Measurements from ENCODE around the gene ZCCHC24. TPM values are rescaled to one million over a fixed set of nuclear protein-coding genes. Genes with fewer than 3 reads are reported as not detected.

Gene ZCCHC24
- total and polyA plus RNA-seq, 12 donors: 5.8 to 49.0 (median 24.8) TPM

DNA sequence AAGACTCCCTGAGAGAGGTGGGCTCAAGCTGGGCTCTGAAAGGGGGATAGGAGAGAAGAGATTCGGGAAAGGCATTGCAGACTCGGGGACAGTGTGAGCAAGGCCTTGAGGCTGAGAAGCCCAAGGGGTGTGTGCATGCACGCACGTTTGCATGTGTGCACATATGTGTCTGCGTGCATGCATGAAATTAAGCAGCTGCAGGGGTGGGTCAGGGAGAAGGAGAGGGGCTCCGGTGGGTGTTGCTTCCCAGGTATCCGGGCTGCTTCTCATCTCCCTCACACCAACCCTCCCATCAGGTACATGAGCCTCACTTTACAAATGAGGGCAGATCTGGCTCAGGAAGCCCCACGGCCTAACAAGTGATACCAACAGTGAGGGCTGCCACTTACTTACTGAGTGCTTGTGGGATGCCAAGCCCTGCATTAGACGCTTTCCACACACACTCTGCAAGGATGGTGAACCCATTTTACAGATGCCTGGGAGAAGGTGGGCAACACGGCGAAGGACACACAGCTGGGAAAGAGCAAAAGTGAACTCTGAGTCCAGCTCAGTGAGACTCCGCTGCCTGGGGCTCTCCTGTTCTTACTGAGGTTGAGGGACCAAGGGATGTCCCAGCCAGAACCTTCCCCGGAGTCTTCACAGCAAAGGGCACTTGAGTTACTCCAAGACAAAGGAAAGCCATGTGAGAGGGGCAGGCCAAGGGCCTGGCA is 26.4 kb downstream of the ZCCHC24 start:
- WGBS, 4 donors: 90 to 96% (median 90%) methylated on average over 12 to 13 of the region's 13 CpGs
- H3K27me3 ChIP-seq: no peaks in the 10 kb centered on the region
- no peak overlapping the region for H3K27ac ChIP-seq
- peak in 1 of 7 donors; percentile 1 for DNase-seq
- H3K9me3 ChIP-seq (replicated peaks in 1 of 3): no peaks in the 10 kb centered on the region
- no peak overlapping the region for H3K4me3 ChIP-seq
- intact Hi-C loops (cut with DNase I): no loop called here
- TF ChIP-seq CTCF (IDR thresholded peaks at IDR 0.05) (no peak), POLR2A (IDR thresholded peaks at IDR 0.05) (no peak)
- peaks cover 0 to 59% of the 10 kb centered on the region in 2 donors for H3K4me1 ChIP-seq (replicated peaks in 1 of 2)
- no peaks in the 10 kb centered on the region for H3K36me3 ChIP-seq (replicated peaks in 1 of 2)

DNA sequence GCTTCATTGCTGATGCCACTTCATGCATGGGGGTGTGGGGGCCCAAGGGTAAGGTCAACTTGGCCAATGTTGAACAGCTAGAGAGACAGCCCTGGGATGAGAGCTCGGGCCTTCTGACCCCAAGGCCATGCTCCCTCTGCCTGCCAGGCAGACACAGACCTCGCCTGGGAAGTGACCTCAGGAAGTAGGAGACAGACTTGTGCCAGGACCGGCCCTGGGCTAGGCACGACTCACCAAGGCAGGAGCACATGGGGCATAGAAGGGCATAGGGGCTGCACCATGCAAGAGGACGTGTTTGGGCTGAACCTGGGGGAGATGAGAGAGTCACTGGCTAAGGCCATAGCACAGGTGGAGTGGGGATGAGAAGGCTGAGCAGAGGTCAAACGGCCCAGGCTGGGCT is 27.1 kb downstream of the ZCCHC24 start:
- Histone ChIP-seq H3K9me3 (replicated peaks in 1 of 3) (no peaks in the 10 kb centered on the region), H3K4me1 (replicated peaks in 1 of 2) (peaks cover 0 to 61% of the 10 kb centered on the region in 2 donors), H3K27ac (peak overlapping the region in 1 of 5 donors; percentile 22), H3K4me3 (no peak overlapping the region), H3K27me3 (no peaks in the 10 kb centered on the region), H3K36me3 (replicated peaks in 1 of 2) (no peaks in the 10 kb centered on the region)
- intact Hi-C loops (cut with DNase I): no loop called here
- WGBS, 4 donors: 41 to 54% (median 49%) methylated on average over 5 to 6 of the region's 6 CpGs
- DNase-seq: peak in 1 of 7 donors; percentile 3
- TF ChIP-seq POLR2A (IDR thresholded peaks at IDR 0.05) (no peak), CTCF (IDR thresholded peaks at IDR 0.05) (no peak)

- Histone ChIP-seq H3K4me3 (no peak overlapping the region), H3K9me3 (replicated peaks in 1 of 3) (no peaks in the 10 kb centered on the region), H3K27me3 (no peaks in the 10 kb centered on the region), H3K4me1 (replicated peaks in 1 of 2) (peaks cover 0 to 60% of the 10 kb centered on the region in 2 donors), H3K36me3 (replicated peaks in 1 of 2) (no peaks in the 10 kb centered on the region), H3K27ac (peak overlapping the region in 1 of 5 donors; percentile 22)
- TF ChIP-seq CTCF (IDR thresholded peaks at IDR 0.05) (no peak), POLR2A (IDR thresholded peaks at IDR 0.05) (no peak)
- intact Hi-C loops (cut with DNase I): no loop called here
- no peak for DNase-seq
- 83 to 92% (median 86%) methylated on average over 3 to 4 of the region's 4 CpGs for WGBS, 4 donors
Observed at GRCh38 chr10:79417731-79418130, 27.7 kb downstream of the ZCCHC24 start.

DNA sequence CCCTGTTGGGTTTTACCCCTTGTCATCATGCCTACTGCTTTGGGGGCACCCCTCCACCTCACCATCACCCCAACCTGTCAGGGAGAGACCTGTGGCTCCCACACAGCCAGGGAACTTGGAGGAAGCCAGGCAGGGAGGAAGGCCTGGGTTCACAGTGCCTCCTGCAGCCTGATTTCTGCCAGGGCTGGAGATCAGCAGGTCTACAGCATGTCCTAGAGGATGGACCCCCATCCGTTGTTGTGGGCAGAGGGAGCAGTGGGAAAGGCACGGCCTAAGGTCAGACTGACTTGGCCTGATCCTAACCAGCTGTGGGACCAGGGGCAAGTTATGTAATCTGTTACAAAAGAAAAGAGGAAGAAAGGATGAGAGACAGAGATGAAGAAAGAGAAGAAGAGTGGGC is 28.2 kb downstream of the ZCCHC24 start:
- Histone ChIP-seq H3K9me3 (replicated peaks in 1 of 3) (no peaks in the 10 kb centered on the region), H3K27ac (no peak overlapping the region), H3K4me1 (replicated peaks in 1 of 2) (peaks cover 0 to 57% of the 10 kb centered on the region in 2 donors), H3K27me3 (no peaks in the 10 kb centered on the region), H3K4me3 (no peak overlapping the region), H3K36me3 (replicated peaks in 1 of 2) (no peaks in the 10 kb centered on the region)
- no peak for TF ChIP-seq CTCF (IDR thresholded peaks at IDR 0.05)
- no peak for TF ChIP-seq POLR2A (IDR thresholded peaks at IDR 0.05)
- intact Hi-C loops (cut with DNase I): no loop called here
- DNase-seq: no peak
- 57 to 77% (median 64%) methylated on average over 2 of the region's 2 CpGs for WGBS, 4 donors
